Measurements from ENCODE around the gene DARS1.

DNA sequence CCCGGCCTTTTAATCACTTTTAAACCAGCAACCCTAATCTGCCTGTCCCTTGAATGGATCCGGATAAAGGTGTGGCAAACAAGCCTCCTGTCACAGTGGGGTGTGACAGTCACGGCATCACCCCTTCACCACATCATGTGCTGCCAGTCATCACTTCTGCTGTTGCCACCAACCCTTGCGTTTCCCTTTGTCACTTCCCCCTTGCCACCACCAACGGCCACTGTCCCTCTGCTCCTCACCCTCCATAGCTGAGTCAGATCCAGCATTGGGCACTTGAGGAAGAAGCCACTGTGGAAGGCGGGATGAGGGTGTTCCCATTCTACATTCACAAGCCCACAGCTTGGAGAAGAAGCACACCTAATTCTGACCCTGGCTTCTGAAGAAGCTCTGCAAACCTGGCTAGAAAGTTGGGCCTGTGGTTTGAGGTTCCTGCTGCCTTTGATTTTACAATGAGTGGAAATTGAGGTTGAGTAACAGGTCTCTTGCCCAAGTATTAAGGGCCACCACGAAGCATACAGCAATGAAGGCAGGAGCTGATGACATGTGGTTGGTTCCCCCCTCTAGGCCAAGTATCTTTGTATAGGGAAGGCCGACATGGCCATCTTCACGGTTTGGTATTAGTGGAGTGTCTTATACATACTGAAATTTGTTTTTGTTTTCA lies 22.9 kb upstream of the DARS1 start:
- TF ChIP-seq EZH2phosphoT487 (IDR thresholded peaks at IDR 0.05; ENCODE audit: low read depth) = no peak
- TF ChIP-seq, protein P1, sequence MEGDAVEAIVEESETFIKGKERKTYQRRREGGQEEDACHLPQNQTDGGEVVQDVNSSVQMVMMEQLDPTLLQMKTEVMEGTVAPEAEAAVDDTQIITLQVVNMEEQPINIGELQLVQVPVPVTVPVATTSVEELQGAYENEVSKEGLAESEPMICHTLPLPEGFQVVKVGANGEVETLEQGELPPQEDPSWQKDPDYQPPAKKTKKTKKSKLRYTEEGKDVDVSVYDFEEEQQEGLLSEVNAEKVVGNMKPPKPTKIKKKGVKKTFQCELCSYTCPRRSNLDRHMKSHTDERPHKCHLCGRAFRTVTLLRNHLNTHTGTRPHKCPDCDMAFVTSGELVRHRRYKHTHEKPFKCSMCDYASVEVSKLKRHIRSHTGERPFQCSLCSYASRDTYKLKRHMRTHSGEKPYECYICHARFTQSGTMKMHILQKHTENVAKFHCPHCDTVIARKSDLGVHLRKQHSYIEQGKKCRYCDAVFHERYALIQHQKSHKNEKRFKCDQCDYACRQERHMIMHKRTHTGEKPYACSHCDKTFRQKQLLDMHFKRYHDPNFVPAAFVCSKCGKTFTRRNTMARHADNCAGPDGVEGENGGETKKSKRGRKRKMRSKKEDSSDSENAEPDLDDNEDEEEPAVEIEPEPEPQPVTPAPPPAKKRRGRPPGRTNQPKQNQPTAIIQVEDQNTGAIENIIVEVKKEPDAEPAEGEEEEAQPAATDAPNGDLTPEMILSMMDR (IDR thresholded peaks at IDR 0.05; ENCODE audit: low read depth, low read length) = no peak
